Activated B cell treated with CpG ODN at 0.5 μM for 24 hours (primary cell): Measurements from ENCODE around the gene TMEM244. TPM values are rescaled to one million over a fixed set of nuclear protein-coding genes. Genes with fewer than 3 reads are reported as not detected.

Experiments
- ATAC-seq: fragments of 200-7000 bp; cut with Tn5 transposase; one replicate; pipeline ENCODE4 v1.10.0; 2021; ENCODE audit warnings: low read depth, mild to moderate bottlenecking, moderate library complexity
- CTCF ChIA-PET: fragments of 350-600 bp; sonication (Branson Sonifier 250); formaldehyde crosslinking; loops from one replicate; lab custom pipeline; 2021; ENCODE audit warnings: antibody characterized with exemption; lab: Charles Lee
- POLR2A ChIA-PET: fragments of 350-600 bp; sonication (Branson Sonifier 250); formaldehyde crosslinking; loops from one replicate; lab custom pipeline; 2021; ENCODE audit warnings: antibody characterized with exemption; lab: Charles Lee
- DNase-seq: peaks from one replicate; pipeline ENCODE4 v3.0.0; 2022
- H3K27ac Mint-ChIP-seq: one replicate; pipeline ENCODE4 v1.8.0; 2020; ENCODE audit warnings: mixed read lengths
- H3K27me3 Mint-ChIP-seq: one replicate; pipeline ENCODE4 v1.8.0; 2021; ENCODE audit warnings: mixed read lengths
- H3K36me3 Mint-ChIP-seq: one replicate; pipeline ENCODE4 v1.8.0; 2021; ENCODE audit warnings: low read depth, mixed read lengths
- H3K4me1 Mint-ChIP-seq: one replicate; pipeline ENCODE4 v1.8.0; 2021; ENCODE audit warnings: mixed read lengths
- H3K4me3 Mint-ChIP-seq: one replicate; pipeline ENCODE4 v1.8.0; 2020; ENCODE audit warnings: mild to moderate bottlenecking, mixed read lengths
- H3K9me3 Mint-ChIP-seq: one replicate; pipeline ENCODE4 v1.8.0; 2020; ENCODE audit warnings: mixed read lengths
- intact Hi-C: fragments of 100-400 bp; cut with micrococcal nuclease; formaldehyde crosslinking; loops from one replicate; pipeline ENCODE4 v1.15.1; 2024
- total RNA-seq: library from RNA; stranded (reverse); gene quantifications from 2 replicates; pipeline ENCODE4 v1.2.3, GENCODE V29; 2022
- TF ChIP-seq, protein P1 (sequence below): fragments of 200-600 bp; IDR thresholded peaks from one replicate; pipeline ENCODE4 v1.8.0; 2022; ENCODE audit warnings: antibody characterized with exemption, mild to moderate bottlenecking

The TMEM244 gene
- total RNA-seq, 1 donor from 2014 or later: not detected

- ATAC-seq: no peak
- CTCF ChIA-PET: no interaction called here
- peaks cover 33% of the 10 kb centered on the region for H3K4me1 Mint-ChIP-seq
Observed at GRCh38 chr6:129871221-129871620, 10.1 kb upstream of the TMEM244 start.

GRCh38 chr6:129867403-129867802, 6.3 kb upstream of the TMEM244 start:
- CTCF ChIA-PET: no interaction called here
- Mint-ChIP-seq H3K4me1 (peaks cover 13% of the 10 kb centered on the region), H3K27ac (no peak overlapping the region), H3K9me3 (peaks cover 5% of the 10 kb centered on the region), H3K4me3 (no peak overlapping the region), H3K36me3 (no peaks in the 10 kb centered on the region), H3K27me3 (no peaks in the 10 kb centered on the region)
- intact Hi-C loops: no loop called here
- TF ChIP-seq, protein P1, sequence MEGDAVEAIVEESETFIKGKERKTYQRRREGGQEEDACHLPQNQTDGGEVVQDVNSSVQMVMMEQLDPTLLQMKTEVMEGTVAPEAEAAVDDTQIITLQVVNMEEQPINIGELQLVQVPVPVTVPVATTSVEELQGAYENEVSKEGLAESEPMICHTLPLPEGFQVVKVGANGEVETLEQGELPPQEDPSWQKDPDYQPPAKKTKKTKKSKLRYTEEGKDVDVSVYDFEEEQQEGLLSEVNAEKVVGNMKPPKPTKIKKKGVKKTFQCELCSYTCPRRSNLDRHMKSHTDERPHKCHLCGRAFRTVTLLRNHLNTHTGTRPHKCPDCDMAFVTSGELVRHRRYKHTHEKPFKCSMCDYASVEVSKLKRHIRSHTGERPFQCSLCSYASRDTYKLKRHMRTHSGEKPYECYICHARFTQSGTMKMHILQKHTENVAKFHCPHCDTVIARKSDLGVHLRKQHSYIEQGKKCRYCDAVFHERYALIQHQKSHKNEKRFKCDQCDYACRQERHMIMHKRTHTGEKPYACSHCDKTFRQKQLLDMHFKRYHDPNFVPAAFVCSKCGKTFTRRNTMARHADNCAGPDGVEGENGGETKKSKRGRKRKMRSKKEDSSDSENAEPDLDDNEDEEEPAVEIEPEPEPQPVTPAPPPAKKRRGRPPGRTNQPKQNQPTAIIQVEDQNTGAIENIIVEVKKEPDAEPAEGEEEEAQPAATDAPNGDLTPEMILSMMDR: no peak
- no peak for DNase-seq
- no peak for ATAC-seq
- POLR2A ChIA-PET: no interaction called here

More at GRCh38 chr6:129871221-129871620, 10.1 kb upstream of the TMEM244 start:
- Mint-ChIP-seq H3K4me3 (no peak overlapping the region), H3K36me3 (no peaks in the 10 kb centered on the region), H3K27ac (no peak overlapping the region), H3K9me3 (no peaks in the 10 kb centered on the region), H3K27me3 (no peaks in the 10 kb centered on the region)
- no peak for DNase-seq
- intact Hi-C loops: loop anchor here (10.0 kb wide), 1 partner anchor 394 kb away; no protein-coding TSS in a partner anchor
- POLR2A ChIA-PET: no interaction called here
- TF ChIP-seq, protein P1: no peak

DNA sequence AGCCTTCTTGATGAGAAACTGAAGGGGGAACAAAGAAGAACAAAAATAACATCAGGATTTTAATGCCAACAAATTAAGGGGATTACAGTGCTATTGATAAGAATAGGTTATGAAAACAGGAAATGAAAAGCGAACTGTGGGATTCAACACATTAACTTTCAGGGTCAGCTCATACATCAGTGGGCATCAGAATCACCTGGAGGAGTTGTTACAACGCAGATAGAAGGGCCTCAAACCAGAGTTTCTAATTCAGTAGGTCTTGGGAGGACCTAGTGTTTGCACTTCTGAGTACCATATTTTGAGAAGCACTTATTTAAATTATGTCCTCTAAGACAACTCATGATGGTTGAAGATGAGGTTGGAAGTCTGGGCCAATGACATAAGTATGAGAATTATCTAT, 5.6 kb upstream of the TMEM244 start:
- TF ChIP-seq, protein P1: no peak
- ATAC-seq: no peak
- Mint-ChIP-seq H3K9me3 (peaks cover 5% of the 10 kb centered on the region), H3K27me3 (no peaks in the 10 kb centered on the region), H3K36me3 (no peaks in the 10 kb centered on the region), H3K4me1 (peaks cover 13% of the 10 kb centered on the region), H3K4me3 (no peak overlapping the region), H3K27ac (no peak overlapping the region)
- CTCF ChIA-PET: no interaction called here
- intact Hi-C loops: no loop called here
- no peak for DNase-seq
- POLR2A ChIA-PET: no interaction called here

- Mint-ChIP-seq H3K4me1 (peaks cover 13% of the 10 kb centered on the region), H3K4me3 (no peak overlapping the region), H3K27me3 (no peaks in the 10 kb centered on the region), H3K27ac (no peak overlapping the region), H3K36me3 (no peaks in the 10 kb centered on the region), H3K9me3 (peaks cover 5% of the 10 kb centered on the region)
- DNase-seq (no peak), ATAC-seq (no peak)
- intact Hi-C loops: no loop called here
- TF ChIP-seq, protein P1: no peak
- POLR2A ChIA-PET: no interaction called here
- CTCF ChIA-PET: no interaction called here
Observed at GRCh38 chr6:129866256-129866655, 5.1 kb upstream of the TMEM244 start.

GRCh38 chr6:129865013-129865412, 3.9 kb upstream of the TMEM244 start:
- CTCF ChIA-PET: no interaction called here
- ATAC-seq: no peak
- H3K27me3 Mint-ChIP-seq: no peaks in the 10 kb centered on the region
- H3K4me3 Mint-ChIP-seq: no peak overlapping the region
- no peak for DNase-seq
- no peaks in the 10 kb centered on the region for H3K36me3 Mint-ChIP-seq
- TF ChIP-seq, protein P1: no peak
- H3K27ac Mint-ChIP-seq: no peak overlapping the region
- peaks cover 22% of the 10 kb centered on the region for H3K4me1 Mint-ChIP-seq
- POLR2A ChIA-PET: no interaction called here
- H3K9me3 Mint-ChIP-seq: peaks cover 5% of the 10 kb centered on the region
- intact Hi-C loops: no loop called here
